ENCODE measurements around the gene GPR162. TPM values are rescaled to one million over a fixed set of nuclear protein-coding genes. Genes with fewer than 3 reads are reported as not detected.

The GPR162 gene
- total RNA-seq, 1 experiment from 2014 or later, result 2.4 TPM

DNA sequence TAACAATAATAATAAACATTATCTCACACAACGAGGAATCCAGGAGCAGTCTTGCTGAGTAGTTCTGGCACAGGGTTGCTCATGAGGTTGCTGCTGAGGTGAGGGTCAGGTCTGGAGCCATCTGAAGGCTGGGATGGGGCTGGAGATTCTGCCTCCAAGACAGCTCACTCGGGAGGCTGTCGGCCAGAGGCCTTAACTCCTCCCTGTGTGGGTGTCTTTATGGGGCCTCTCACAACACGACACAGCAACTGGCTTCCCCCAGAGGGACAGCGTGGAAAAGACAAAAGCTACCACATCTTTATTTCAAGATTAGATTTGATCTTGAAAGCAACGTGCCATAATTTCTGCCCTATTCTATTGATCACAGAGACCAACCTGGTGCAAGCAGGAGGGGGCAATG, 39.5 kb upstream of the GPR162 start:
- no peaks in the 10 kb centered on the region for H3K36me3 ChIP-seq (ENCODE audit: low read depth)
- peaks cover 7% of the 10 kb centered on the region; the same call in 1 of the 2 replicates for H3F3A ChIP-seq (ENCODE audit: insufficient read depth, low read depth)
- H3K9me3 ChIP-seq (ENCODE audit: insufficient read depth, low read depth), result no peaks in the 10 kb centered on the region
- no peak overlapping the region for H3K4me3 ChIP-seq
- H3K27ac ChIP-seq, result no peak overlapping the region
- no peaks in the 10 kb centered on the region for H3K4me1 ChIP-seq (replicated peaks; ENCODE audit: insufficient read depth)
- H3K79me2 ChIP-seq (ENCODE audit: low read depth), result no peaks in the 10 kb centered on the region
- no peak overlapping the region for H3K4me2 ChIP-seq
- no peaks in the 10 kb centered on the region for H3K9me2 ChIP-seq (ENCODE audit: insufficient read depth)
- ChIA-PET CTCF (no interaction called here), POLR2A (ENCODE audit: unreplicated experiment) (no interaction called here)
- no peak for TF ChIP-seq EZH2 (IDR thresholded peaks at IDR 0.05; ENCODE audit: low read depth)
- TF ChIP-seq, protein P1, sequence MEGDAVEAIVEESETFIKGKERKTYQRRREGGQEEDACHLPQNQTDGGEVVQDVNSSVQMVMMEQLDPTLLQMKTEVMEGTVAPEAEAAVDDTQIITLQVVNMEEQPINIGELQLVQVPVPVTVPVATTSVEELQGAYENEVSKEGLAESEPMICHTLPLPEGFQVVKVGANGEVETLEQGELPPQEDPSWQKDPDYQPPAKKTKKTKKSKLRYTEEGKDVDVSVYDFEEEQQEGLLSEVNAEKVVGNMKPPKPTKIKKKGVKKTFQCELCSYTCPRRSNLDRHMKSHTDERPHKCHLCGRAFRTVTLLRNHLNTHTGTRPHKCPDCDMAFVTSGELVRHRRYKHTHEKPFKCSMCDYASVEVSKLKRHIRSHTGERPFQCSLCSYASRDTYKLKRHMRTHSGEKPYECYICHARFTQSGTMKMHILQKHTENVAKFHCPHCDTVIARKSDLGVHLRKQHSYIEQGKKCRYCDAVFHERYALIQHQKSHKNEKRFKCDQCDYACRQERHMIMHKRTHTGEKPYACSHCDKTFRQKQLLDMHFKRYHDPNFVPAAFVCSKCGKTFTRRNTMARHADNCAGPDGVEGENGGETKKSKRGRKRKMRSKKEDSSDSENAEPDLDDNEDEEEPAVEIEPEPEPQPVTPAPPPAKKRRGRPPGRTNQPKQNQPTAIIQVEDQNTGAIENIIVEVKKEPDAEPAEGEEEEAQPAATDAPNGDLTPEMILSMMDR (conservative IDR thresholded peaks at IDR 0.05), result no peak
- H4K20me1 ChIP-seq (ENCODE audit: insufficient read depth), result no peaks in the 10 kb centered on the region
- intact Hi-C loops (cut with micrococcal nuclease; ENCODE audit: unreplicated experiment), result no loop called here
- no TSS peak for BruUV-seq (replicated peaks)
- no peak for DNase-seq
- no peak overlapping the region for H2AFZ ChIP-seq
- no peaks in the 10 kb centered on the region for H3K27me3 ChIP-seq (ENCODE audit: insufficient read depth, low read depth)

DNA sequence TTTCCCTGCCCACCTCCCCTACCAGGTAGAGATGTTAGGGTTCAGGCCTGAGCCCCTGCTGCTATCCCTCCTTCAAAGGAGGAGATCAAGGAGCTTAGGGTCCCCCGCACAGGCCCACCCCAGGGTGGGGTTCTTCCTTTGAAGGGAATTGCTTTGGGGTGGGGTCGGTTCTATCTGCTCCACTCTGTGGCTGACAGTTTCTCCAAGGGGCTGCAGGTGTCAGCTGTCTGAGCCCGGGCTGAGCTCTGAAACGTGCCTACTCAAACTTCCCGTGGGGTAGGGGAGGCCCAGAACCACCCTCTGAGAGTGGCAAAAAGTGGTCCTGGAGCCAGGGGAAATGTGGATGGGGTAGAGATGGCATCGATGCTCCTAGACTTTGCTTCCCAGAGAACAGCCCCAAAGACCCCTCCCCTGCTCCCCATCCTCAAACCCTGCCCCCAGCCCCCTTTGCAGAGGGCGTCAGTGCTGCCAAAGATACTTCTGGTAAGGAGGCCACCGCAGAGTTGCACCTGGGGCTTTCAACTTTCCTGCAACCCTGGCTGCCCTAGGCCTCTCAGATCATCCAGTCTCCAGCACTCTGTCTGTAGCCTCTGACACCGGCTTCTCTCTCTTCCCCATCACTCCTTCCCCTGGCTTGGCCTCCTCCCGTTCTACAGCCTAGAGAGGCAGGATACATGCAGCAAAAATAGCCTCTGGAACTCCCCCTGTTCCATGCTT, 38.6 kb upstream of the GPR162 start:
- H3K4me1 ChIP-seq (replicated peaks; ENCODE audit: insufficient read depth), result no peaks in the 10 kb centered on the region
- POLR2A ChIA-PET (ENCODE audit: unreplicated experiment), result interaction anchor here (0.6 kb wide), 1 partner anchor 10 kb away, joined by 5 read pairs; no protein-coding TSS in a partner anchor
- no peak overlapping the region for H3K4me3 ChIP-seq
- intact Hi-C loops (cut with micrococcal nuclease; ENCODE audit: unreplicated experiment), result no loop called here
- H3K27ac ChIP-seq, result no peak overlapping the region
- H2AFZ ChIP-seq, result no peak overlapping the region
- no peaks in the 10 kb centered on the region for H3K9me2 ChIP-seq (ENCODE audit: insufficient read depth)
- no peaks in the 10 kb centered on the region for H4K20me1 ChIP-seq (ENCODE audit: insufficient read depth)
- H3K9me3 ChIP-seq (ENCODE audit: insufficient read depth, low read depth), result no peaks in the 10 kb centered on the region
- no peaks in the 10 kb centered on the region for H3K79me2 ChIP-seq (ENCODE audit: low read depth)
- DNase-seq, result no peak
- no TSS peak for BruUV-seq (replicated peaks)
- TF ChIP-seq, protein P1 (conservative IDR thresholded peaks at IDR 0.05), result no peak
- TF ChIP-seq EZH2 (IDR thresholded peaks at IDR 0.05; ENCODE audit: low read depth), result no peak
- H3K4me2 ChIP-seq, result no peak overlapping the region
- CTCF ChIA-PET, result interaction anchor here (0.5 kb wide), 1 partner anchor 40 kb away, joined by 4 read pairs; no protein-coding TSS in a partner anchor
- peaks cover 7% of the 10 kb centered on the region; the same call in 1 of the 2 replicates for H3F3A ChIP-seq (ENCODE audit: insufficient read depth, low read depth)
- H3K36me3 ChIP-seq (ENCODE audit: low read depth), result no peaks in the 10 kb centered on the region
- H3K27me3 ChIP-seq (ENCODE audit: insufficient read depth, low read depth), result no peaks in the 10 kb centered on the region

DNA sequence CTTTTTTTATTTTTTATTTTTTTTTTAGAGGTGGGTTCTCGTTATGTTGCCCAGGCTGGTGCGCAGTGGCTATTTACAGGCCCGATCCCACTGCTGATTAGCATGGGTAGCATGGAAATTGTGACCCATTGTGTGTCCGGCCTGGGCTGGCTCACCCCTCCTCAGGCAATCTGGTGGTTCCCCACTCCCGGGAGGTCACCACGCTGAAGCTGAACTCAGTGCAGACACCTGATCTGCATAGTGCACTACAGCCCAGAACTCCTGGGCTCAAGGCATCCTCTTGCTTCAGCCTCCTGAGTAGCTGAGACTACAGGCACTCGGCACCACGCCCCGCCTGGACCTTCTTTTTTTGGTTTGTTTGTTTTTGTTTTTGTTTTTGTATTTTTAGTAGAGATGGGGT, 37.8 kb upstream of the GPR162 start:
- no TSS peak for BruUV-seq (replicated peaks)
- Histone ChIP-seq H3F3A (ENCODE audit: insufficient read depth, low read depth) (peaks cover 7% of the 10 kb centered on the region; the same call in 1 of the 2 replicates), H3K4me1 (replicated peaks; ENCODE audit: insufficient read depth) (no peaks in the 10 kb centered on the region), H3K36me3 (ENCODE audit: low read depth) (no peaks in the 10 kb centered on the region), H3K9me2 (ENCODE audit: insufficient read depth) (no peaks in the 10 kb centered on the region), H4K20me1 (ENCODE audit: insufficient read depth) (no peaks in the 10 kb centered on the region), H3K27me3 (ENCODE audit: insufficient read depth, low read depth) (no peaks in the 10 kb centered on the region), H2AFZ (no peak overlapping the region), H3K4me2 (no peak overlapping the region), H3K4me3 (no peak overlapping the region), H3K9me3 (ENCODE audit: insufficient read depth, low read depth) (no peaks in the 10 kb centered on the region), H3K27ac (no peak overlapping the region), H3K79me2 (ENCODE audit: low read depth) (no peaks in the 10 kb centered on the region)
- TF ChIP-seq, protein P1 (conservative IDR thresholded peaks at IDR 0.05), result no peak
- TF ChIP-seq EZH2 (IDR thresholded peaks at IDR 0.05; ENCODE audit: low read depth), result no peak
- CTCF ChIA-PET, result no interaction called here
- POLR2A ChIA-PET (ENCODE audit: unreplicated experiment), result no interaction called here
- intact Hi-C loops (cut with micrococcal nuclease; ENCODE audit: unreplicated experiment), result no loop called here
- no peak for DNase-seq

Data from PC-9 (cell line).